GM10847 (cell line): ENCODE data around the gene SPOCK1.

Experiments
- POLR2A ChIP-seq: IDR thresholded peaks from 2 replicates; pipeline ENCODE4 v1.6.1; 2011; ENCODE audit not compliant: insufficient read length; ENCODE audit errors: extremely low read depth

SPOCK1 gene

GRCh38 chr5:137370096-137371071, 128.7 kb downstream of the SPOCK1 start:
- no peak for TF ChIP-seq POLR2A

GRCh38 chr5:137368651-137369050, 130.5 kb downstream of the SPOCK1 start:
- TF ChIP-seq POLR2A, result no peak

- no peak for TF ChIP-seq POLR2A
Measured at GRCh38 chr5:137367951-137368350, 131.2 kb downstream of the SPOCK1 start.

GRCh38 chr5:137366526-137366925, 132.6 kb downstream of the SPOCK1 start:
- no peak for TF ChIP-seq POLR2A

DNA sequence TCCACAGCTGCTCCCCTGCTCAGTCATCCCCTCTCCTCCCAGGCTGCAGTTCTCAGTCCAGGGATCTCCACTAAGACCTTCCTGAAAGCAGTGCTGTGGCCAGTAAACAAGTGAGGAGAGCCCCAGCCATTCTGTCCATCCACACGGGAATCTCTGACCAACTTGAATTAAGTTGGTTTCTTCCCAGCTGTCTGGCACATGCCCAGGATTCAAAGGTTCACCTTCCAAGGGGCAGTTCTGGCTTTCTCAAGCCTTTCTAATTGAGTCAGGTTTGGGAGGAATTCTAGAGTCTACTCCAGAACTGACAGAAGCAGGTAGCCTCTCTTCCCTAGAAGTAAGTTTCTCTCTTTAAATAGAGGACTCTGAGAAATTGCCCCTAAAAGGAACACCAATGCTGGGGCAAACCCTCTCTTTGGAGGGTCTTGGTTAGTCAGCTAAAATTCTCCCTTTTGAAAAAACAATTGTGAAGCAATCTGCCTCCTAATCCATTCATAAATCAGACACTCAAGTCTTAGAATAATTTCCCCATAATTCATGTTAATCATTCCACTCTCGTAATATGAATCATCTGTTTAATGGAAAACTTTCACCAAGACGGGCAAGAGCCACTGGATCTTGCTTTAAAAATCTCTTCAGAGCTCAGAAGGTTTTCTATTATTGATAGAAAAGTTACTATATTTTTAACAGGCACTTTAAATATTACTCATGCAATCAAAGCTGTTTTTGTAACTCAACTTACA, 133.8 kb downstream of the SPOCK1 start:
- TF ChIP-seq POLR2A, result no peak

DNA sequence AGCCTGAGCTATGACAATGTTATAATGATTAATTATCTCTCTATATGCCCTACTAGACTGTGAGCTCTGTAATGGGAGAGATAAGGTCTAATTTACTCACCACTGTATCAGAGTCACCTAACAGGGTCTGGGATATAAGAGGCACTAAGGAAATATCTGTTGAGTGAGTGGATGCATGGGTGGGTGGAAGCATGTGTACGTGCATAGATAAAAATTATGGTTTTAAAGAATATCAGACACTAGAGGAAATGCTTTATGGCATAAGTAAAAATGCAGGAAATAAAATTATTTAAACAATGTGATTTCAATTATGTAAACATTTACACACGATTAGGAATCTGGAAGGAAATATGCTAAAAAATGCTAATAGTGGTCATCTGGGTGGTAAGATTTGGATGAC, 137.8 kb downstream of the SPOCK1 start:
- no peak for TF ChIP-seq POLR2A

DNA sequence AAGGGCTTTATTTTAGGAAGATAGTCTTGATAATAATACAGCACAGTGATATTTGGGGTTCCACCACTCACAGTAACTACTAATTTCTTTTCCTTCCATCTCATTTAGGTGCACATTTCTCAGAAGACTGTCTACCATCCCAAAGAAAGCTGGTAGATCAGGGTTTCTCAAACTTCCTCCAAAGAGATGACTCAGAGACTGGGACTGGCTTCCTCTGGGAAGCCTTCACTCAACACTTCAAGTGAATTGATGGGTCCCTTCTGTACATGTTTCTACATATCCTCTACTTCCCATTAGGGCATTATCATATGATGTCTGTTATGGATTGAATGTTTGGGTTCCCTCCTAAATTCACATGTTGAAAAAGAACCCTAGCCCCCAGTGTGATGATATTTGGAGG, 138.5 kb downstream of the SPOCK1 start:
- TF ChIP-seq POLR2A, result no peak

- no peak for TF ChIP-seq POLR2A
Measured at GRCh38 chr5:137359941-137360340, 139.2 kb downstream of the SPOCK1 start.

DNA sequence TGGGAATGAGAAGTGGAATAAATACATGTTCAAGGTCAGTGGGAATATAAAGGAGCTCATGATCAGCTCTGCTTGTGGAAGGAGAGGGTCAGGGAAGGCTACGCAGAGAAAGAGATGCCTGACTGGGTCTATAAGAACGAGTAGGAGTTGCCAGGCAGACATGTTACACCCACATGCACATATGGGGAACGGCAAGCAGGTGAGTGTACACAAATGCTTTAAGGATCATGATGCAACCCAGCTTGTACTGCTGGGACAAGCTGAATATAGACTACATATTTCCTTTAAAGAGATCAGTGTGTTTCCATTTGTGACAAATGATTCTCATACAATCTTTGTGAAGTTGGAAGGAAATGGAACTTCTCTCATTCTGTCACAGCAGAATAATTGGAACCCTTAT, 141.7 kb downstream of the SPOCK1 start:
- no peak for TF ChIP-seq POLR2A

DNA sequence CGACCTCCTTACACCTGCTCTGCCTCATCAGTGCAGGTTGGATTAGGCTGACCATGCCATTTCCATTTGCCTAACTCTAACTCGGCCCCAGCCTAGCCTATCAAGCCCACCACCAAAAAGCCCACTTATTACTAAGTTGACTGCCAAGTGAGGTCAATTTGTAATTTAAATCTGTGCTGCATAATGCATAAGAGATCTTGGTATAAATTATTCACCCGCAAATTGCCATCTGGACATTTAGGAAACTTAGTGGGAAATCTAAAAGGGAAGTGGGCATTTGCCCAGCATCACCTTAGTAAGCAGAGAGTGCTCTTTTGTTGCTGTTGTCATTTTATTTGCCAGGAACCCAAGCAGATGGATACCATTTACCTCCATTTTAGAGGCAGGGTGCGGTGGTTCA, 143.0 kb downstream of the SPOCK1 start:
- no peak for TF ChIP-seq POLR2A

DNA sequence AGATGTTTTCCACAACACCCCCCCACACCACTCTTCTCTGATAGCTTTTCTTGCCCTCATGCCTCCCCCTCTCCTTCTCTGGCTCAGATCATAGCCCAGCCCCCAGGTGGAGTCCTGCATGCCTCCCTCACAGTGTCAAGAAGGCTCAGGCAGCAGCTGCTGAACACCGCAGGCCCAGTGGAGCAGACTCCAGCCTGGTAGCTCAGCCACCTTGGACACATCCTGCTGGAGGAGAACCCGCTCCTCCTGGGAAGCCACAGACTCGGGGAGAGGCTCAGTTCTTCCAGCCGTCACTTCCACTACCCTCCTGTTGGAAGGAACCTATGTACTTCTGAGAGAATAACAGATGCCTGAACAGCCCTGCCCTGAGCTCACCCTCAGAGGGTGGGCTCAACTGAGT, 143.4 kb downstream of the SPOCK1 start:
- TF ChIP-seq POLR2A, result no peak

DNA sequence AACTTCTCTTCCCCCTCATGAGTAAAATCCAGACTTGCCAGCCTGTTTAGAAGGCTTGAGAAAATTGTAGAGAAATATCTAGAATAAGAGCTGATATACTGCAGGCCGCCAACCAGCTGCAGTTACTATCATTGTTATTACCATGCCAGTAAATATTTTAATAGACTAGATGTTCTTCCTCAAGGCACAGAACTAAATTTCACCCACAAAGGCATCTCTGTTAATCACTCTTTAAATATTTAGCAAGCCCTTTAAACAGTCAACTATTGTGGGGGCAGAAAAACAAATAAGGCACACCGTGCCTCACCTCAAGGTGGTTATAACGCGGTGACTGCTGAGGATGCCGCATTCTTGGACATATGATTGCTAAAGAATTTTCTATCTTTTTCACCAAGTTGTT, 147.0 kb downstream of the SPOCK1 start:
- TF ChIP-seq POLR2A, result no peak

GRCh38 chr5:137350791-137351190, 148.3 kb downstream of the SPOCK1 start:
- no peak for TF ChIP-seq POLR2A

- TF ChIP-seq POLR2A, result no peak
Measured at GRCh38 chr5:137348759-137349158, 150.4 kb downstream of the SPOCK1 start.

DNA sequence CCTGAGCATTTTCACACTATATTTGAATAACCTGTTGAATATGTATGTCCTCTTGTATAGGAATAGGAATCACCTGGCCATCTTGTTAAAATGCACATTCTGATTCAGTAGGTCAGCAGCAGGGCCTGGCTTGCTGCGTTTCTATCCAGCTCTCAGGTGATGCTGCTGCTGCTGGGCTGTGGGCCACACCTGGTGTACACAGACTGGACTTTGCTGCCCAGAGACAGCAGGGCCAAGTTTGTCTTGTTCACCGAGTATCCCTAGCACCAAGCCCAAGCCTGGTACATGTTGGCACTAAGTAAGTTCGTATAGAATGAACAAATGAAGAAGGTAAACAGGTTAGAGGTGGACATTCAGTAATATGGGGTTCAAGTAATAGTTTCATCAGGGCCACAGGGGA, 151.3 kb downstream of the SPOCK1 start:
- no peak for TF ChIP-seq POLR2A

- no peak for TF ChIP-seq POLR2A
Measured at GRCh38 chr5:137346281-137346680, 152.8 kb downstream of the SPOCK1 start.

- TF ChIP-seq POLR2A, result no peak
Measured at GRCh38 chr5:137345396-137345795, 153.7 kb downstream of the SPOCK1 start.
